GM18508 (cell line): ENCODE results near the gene ADIPOR2.

Source experiments
- ATAC-seq: cut with Tn5 transposase; IDR thresholded peaks from one replicate; pipeline ENCODE4 v1.9.1; 2021; ENCODE audit warnings: moderate number of reproducible peaks; ENCODE audit not compliant: insufficient read depth, unreplicated experiment

Gene ADIPOR2

DNA sequence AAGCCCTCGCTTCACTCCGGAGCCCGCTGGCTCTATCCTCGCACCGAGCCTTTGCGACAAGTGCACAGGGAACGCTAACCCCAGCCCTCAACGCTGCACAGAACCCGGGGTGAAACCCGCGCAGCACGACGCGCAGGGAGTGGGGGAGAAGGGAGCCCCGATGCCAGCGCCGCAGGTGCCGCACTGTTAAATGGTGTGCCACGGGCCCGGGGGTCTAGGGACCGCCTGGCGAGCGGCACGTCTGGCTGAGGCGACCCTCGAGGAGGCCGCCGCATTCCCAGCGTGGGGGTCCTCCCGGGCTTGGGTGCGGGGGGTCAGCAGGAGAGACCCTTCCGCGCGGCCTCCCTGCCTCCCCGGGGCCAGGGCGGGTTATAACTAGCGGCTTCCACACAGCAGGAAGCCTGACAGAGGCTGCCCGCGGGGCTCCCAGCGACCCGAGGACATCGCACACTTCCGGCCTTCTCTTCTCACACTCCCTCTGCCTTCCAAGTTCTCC is 105.7 kb downstream of the ADIPOR2 start:
- ATAC-seq, result no peak

DNA sequence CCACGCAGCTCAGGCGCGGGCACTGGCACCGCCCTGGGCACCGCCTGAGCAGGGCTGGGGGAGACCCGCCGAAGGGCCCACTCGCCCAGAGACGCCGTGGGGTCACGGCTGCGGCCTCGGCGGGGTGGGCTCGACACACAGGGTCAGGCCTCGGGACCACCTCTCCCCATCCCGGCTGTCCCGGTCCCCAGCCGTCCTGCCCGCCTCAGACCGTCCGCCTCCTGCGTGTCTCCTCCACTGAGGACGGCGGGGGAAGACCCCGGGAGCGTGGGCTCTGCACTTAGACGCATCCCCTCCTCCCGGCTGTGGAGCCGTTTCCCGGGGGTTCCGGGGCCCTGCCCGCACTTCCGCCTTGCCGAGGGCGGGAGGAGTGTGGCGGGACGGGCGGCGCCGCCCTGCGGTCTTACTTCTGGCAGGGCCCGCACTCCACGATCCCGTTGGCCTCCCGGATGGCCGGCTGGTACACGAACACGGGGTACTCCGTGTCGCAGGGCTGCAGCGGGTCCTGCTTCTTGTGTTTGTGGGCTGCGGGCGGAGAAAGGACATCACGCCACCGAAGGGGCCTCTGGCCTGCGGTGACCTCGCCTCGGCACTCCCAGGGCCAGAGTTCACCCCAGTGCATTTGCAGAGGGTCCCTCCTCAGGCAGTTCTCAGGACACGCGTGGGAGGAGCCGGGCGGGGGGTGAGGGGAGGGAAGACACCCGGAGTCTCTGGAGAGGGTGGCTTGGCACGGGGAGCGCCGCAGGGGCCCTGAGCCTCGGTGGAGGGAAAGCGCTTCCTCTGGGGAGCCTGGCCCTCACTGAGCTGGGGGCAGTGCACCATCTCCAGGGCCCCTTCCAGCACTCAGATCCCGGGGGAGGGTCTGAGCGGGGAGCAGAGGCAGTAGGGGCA is 106.4 kb downstream of the ADIPOR2 start:
- ATAC-seq, result no peak

DNA sequence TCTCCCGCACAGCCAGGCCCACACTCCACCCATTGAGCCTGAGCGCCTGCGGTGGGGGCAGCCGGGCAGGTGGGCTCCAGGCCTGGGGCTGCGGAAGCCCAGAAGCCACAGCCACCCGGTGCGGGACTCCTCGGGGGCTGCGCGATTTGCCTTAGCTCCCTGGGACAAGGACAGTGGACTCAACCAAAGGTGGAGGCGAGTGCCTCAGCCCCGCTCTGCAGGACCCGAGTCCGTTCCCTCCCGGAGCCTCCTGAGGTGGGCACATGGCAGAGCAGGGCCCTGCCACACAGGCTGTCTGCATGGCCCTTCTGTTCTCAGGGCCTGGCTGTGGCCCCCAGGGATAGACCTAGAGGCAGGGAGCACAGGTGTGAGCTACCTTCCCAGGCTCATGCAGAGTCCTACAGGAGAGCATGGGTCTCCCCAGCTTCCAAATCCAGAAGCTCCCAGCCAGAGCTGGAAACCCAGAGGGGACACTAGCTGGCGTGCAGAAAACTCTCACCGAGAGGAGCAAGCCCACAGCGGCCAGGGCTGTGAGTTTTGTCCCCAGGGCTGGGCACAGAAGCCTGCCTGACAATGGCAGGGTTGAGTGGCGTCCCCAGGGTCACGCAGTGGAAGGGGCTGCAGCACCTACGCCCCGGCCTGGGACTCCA is 107.2 kb downstream of the ADIPOR2 start:
- ATAC-seq, result no peak

DNA sequence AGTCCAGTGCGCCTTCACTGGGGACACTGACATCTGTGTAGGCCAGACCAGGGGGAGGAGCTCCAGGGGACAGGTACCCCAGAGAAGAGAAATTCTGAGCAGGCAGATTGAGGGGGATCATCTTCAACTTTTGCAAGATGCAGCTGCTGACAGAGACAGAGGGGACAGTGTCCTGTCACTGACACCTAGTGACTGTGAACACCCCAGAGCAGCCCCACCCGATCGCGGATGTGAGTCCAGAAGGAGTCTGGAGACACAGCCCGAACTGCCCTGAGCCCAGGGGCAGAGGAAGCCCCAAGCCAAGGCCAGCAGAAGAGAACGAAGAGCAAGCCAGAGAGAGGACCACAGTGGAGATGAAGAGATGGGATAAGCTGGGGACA is 107.8 kb downstream of the ADIPOR2 start:
- ATAC-seq, result no peak

DNA sequence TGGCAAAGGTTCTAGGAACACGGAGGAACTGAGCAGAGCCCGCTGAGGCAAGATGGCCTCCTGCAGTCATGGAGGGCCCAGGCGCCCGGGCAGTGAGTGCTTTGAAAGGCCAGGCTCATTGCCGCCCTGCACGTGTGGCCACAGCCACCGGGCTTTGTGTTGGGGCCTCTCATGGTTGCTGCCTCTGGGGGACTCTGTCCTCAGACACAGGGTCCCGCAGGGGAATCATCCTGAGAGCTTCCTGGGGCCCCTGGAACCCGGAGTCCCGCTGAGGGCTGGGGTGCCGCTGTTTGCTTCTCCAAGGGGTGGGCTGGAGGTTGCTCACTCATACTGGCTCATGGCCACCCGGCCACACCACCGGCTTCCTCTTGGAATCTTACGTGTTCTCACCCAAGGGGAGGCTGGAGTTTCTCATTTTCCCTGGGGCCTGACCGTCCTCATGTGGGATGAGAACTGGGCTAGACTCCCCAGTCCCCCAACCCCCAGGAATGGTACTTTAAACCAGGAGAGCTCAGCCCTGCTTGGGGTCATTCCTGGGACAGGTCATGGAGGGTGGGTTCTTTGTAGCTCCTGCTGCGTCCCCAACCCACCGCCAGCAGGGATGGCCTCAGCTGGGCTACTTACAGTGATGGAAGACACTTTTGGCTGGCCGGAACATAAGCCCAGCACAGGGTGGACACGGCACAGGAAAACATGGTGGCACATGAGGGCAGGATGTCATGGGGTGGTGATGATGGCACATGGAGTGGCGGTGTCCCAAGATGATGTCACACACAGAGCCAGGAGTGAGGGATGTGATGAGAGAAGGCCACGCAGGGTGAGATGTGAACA is 108.4 kb downstream of the ADIPOR2 start:
- ATAC-seq, result no peak

DNA sequence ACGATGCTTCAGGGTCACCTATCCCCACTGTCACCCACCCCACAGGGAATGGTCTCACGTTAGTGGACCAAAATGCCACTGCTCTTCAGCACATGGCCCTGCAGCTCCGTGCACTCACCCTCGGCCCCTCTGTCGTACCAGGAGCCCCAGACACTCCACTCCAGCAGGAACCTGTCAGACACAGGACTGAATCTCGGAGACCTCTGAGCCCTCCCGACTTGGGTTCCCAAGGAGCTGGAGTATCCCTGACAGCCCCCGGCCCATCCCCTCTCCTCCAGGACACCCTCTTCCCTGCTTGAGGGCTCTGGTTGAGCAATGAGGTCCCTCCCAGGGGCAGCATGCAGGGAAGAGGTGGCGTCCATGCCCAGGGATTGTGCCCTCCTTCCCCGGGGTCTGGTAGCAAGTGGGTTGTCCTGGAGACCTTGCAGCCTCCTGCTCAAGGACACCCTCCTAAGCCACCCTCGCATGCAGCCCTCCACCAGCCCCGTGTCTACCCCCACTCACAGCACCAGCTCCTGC is 109.1 kb downstream of the ADIPOR2 start:
- ATAC-seq, result no peak

DNA sequence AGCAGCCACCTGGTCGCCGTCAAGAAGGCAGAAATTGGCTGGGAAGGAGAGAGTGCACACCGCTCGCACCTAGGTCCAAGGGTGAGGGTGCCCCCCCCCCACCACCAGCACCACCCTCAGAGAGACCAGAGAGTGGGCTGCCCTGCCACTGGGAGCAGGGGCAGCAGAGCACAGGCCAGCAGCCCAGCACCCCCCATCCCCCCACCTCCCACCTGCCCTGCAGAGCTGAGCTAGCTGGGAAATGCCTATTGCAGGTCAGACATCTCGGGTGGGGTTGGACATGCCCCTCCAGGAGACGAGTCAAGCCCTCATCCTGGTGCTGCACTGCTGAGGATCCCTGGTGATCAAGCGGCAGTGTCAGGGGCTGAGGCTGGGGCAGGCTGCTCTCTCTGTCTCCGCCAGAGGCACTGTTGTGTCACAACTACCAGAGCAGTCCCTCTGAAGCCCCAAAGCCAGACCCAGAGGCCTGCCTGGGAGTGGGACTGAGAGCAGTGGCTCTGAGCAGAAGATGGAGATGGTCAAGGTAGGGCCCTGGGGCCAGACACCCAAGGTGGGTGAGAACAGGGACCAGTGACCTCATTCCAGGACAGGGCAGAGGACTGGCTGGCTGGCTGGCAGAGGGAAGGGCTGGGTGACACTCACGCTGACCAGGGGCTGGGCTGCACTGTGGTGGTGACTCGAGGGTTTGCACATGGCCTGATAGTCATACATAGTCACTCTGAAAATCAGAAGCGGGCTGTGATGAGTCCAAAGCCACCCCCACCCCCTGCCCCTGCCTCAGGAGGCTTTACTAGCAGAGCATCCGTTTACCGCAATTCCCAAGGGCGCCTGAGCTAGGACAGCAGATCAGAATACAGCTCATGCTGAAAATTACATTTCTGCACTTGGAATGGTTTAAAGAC is 109.8 kb downstream of the ADIPOR2 start:
- no peak for ATAC-seq

DNA sequence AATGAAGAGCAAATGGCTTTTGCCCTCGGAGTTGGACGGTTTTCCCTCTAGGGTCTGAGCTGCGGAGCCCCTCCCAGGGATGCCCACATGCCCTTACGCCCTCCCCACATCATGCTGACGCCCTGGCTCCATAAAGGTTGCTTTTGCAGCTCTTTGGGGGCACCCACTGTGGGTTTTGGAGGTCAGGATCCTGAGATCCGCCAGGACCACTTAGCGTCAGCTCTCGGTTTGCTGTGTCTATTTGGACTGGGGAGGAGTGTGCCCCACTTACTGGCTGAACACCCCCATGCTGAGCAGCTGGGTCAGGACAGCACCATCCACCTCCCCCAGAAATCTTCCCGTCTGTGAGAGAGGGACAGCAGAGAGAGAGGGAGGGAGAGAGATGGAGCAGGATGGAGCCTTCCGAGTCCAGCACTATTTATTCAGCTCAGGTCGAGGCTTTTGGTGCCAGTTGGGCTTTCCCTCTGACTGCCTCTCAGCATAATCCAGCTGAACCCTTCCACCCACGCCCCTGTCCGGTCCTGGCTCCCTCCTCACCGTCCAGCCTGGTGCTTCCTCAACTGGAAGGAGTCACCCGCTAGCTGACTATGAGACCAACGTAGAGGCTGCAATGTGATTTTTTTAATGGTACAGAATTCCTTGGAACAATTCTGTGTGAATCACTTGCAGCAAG is 110.6 kb downstream of the ADIPOR2 start:
- no peak for ATAC-seq

DNA sequence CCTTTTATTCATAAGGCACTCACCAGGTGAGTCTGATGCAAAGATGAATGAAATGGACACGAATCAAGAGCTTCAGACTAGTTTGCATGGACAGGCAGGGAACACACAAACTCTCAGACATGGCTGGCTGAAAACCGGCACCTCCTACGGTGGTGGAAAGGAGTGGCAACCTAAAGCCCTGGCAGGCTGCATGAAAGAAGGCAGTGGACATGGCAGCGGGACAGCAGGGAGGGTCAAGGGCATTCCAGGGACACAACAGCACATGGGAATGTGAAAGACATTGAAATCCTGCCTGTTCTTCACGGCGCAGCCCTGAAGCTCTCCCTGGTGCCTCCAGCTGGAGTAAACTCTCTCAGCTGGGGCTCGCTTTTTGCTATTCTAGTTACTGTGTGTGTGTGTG is 112.9 kb downstream of the ADIPOR2 start:
- ATAC-seq, result no peak

DNA sequence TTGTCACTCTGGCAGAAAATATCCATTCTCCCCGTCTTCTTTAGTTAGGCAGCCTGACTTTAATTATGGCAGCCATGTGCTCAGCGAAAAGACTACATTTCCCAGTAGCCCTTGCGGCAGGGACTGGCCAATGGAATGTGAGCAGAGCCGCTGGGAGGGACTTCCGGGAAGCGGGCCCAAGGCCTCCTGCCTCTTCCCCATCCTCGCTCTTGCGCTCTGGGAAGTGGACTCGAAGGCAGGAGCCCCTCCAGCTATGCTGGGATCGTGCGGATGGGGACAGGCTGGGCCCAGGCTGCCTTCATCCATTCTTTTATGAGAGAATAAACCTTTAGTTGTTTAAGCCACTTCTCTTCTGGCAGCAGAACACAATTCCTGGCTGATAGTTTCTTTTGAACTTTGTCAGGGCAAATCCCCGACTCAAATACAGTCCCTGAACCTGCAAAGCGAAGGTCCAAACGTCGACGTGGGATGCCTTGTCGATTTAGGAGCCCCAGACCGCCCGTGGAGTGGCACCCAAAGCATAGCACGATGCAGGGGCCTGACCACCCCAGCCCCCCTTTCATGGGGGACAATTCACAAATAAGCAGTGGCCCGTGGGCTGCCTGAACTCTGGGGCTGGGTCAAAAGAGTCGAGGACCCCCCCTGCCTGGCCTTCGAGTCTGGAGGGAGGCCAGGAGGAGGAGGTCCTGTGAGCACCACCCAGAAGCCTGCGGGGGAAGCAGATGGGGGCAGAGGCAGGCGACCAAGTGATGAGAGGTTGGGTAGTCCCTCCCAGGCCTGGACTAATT is 113.9 kb downstream of the ADIPOR2 start:
- no peak for ATAC-seq

DNA sequence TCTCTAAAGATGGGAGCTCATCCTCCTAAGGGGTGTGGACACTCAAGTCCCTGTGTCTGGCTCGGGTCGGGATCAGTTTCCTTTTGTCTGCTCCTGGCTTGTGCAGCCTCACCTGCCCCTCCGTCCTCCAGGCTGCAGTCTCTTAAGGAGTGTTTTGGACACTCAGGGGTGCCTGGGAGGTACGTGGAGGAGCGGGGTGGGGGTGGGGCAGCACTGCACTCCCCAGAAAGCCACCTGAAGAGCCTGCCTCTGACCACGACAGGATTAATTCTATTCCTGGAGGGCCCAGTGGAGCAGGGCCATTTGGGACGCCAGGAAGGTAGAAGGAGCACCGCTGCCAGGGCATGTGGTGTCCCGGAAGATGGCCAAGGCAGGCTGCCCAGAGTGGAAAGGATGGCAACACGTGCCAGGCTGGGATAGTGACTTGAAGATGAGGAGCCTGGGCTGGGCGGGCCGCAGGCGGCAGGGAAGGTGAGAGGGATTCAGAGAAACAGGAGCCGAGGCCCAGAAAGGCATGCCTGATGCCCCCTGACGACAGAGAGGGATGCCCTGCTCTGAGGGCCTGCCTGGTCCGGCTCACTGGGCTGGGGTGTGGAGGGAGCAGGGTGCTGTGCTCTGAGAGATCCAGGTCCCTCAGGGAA is 114.7 kb downstream of the ADIPOR2 start:
- no peak for ATAC-seq

DNA sequence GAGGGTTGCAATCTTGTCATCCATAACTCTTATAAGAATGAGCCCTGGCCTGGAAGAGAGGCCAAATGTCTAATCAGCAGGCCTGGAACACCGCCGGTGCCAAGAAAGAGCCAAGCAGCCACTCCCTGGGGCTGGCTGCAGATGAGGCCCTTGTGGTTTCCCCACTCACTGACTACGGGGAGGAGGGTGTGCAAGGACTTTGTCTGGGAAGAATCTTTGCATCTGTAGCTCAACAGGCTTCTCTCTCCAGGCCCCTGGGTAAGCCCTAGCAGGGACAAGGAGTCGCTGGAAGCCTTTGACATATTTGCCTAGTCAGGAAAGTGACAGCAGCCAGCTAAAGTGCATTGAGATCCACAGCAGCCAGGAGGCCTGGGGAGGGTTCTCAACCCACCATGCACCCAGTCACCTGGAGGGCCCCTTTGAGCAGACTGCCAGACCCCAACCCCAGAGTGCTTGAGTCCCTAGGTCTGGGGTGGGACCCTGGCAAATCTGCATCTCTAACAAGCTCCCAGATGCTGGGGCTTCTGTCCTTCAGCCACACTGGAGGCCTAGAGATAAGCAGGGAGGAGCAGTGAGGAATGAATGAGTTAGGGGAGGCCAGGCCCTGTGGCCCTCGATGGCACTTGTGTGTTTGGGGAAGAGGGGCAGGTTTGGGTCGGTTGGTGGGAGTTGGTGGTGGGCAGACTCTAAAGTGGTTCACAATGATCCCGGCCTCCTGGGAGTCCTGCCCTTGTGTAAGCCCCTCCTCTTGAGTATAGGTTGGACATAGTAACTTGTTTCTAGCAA is 115.6 kb downstream of the ADIPOR2 start:
- no peak for ATAC-seq

DNA sequence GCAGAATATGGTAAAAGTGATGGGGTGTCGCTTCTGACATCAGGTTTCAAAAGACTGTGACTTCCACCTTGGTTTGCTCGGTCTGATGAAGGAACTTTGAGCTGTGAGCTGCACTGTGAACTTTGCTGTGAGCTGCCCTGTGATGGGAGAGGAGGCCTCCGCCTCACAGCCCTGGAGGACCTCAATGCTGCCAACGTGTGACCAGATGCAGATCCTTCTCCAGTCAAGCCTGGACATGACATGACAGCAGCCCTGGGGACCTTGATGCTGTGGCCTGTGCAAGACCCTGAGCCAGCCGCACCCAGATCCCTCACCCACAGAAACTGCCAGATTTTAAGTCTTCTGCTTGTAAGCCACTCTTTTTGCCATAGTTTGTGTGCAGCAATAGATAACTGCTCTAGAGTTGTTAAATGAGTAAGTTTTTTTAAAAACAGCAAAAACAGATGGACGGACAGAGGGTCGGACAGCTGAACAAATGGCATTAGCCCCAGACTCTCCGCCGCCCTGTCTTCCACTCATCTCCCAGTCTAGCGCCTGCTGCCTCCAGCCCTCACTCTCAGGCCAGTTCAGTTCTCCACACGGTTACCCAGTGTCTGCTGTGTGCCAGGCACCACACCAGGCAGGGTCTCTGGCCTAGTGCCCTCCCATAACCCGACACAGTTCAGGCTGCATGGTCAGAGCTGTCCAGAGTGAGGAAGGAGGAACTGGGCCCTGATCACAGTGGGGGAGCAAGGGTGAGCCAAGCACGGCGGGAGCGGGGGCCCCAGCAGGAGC is 116.4 kb downstream of the ADIPOR2 start:
- no peak for ATAC-seq

DNA sequence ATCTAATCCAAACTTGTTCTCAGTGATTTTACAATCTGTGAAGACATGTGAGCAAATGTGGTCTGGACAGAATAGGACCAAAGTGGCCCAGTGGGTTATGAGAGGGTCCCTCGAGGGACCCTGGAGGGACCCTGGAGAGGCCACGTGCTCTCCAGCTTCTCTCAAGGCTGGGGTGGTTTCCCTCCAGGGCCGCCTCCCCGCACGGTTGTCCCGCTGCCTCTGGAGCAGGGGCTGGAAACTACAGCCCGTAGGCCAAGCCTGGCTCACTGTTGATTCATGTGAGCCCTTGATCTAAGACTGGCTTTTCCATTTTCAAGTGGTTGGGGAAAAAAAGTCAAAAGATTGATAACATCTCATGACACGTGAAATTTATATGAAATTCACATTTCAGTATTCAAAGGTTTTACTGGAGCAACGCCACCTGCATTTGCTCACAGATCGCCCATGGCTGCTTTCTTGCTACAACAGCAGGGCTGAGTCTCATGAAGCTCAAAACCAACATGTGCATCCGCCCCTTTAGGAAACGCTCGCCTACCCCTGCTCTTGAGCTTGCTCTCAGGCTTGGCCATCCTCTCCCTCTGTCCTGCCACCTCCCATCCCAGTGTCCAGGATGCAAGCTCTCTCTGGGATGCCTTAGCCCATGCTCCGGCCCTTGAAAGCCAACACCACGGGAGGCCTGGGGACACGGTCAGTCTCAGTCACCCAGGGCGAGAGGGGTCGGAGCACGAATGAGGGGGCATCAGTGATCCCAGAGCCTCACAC is 117.3 kb downstream of the ADIPOR2 start:
- no peak for ATAC-seq

DNA sequence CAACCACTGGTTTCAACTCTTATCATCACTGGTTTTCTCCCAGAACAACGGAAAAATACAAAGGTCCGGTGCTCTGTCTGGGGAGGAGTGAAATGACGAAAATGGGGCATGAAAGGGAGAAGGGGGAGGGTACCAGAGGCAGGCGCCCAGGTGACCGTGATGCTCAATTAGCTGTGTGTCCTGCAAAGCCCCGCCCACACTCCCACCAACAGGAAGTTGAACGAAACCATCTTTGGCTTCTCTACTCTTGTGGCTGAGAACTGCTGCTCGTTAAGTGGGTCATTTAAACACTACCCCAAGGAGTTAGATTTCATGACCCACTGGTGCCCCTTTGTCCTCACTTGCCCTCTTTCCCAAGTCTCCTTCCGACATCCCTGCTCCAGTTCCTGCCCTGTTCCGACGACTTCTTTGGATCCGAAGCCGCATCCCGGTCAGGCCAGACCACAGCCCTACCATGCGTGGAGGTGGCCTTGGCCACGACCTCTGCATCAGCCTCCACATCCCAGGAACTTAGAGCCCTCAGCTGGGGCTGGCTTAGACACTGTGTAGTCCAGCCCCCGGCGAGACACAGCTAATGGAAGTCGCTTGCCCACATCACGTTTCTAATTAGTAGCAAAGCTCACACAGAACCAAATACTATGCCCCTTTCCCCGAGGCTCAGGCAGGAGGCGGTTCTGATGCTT is 118.1 kb downstream of the ADIPOR2 start:
- ATAC-seq, result no peak
